IPS-18c (cell line): ENCODE results near the gene CD74.

Experiments
- H3K4me3 ChIP-seq: 2 replicates; pipeline ENCODE4 v1.7.0; 2013; ENCODE audit warnings: low read depth, mild to moderate bottlenecking, low read length, moderate library complexity; ENCODE audit not compliant: insufficient read depth
- H3K9me3 ChIP-seq: one replicate; pipeline ENCODE4 v1.6.1; 2013; ENCODE audit warnings: mild to moderate bottlenecking, low read length, moderate library complexity; ENCODE audit not compliant: control insufficient read depth, insufficient read depth

The CD74 gene

GRCh38 chr5:150402229-150402773 is 10.4 kb downstream of the CD74 start:
- H3K4me3 ChIP-seq: no peak overlapping the region

GRCh38 chr5:150401376-150402228 is 11.1 kb downstream of the CD74 start:
- no peaks in the 10 kb centered on the region for H3K9me3 ChIP-seq
- no peak overlapping the region for H3K4me3 ChIP-seq

More at GRCh38 chr5:150402229-150402773, 10.4 kb downstream of the CD74 start:
- no peaks in the 10 kb centered on the region for H3K9me3 ChIP-seq

GRCh38 chr5:150401076-150401375 is 11.7 kb downstream of the CD74 start:
- no peaks in the 10 kb centered on the region for H3K9me3 ChIP-seq
- no peak overlapping the region for H3K4me3 ChIP-seq

- Histone ChIP-seq H3K9me3 (no peaks in the 10 kb centered on the region), H3K4me3 (no peak overlapping the region)
Observed at GRCh38 chr5:150400316-150401075, 12.2 kb downstream of the CD74 start.

- Histone ChIP-seq H3K9me3 (no peaks in the 10 kb centered on the region), H3K4me3 (no peak overlapping the region)
Observed at GRCh38 chr5:150399524-150400211, 13.0 kb downstream of the CD74 start.

GRCh38 chr5:150398722-150399523 is 13.8 kb downstream of the CD74 start:
- Histone ChIP-seq H3K9me3 (no peaks in the 10 kb centered on the region), H3K4me3 (no peak overlapping the region)

GRCh38 chr5:150397782-150398721 is 14.7 kb downstream of the CD74 start:
- H3K9me3 ChIP-seq: no peaks in the 10 kb centered on the region
- H3K4me3 ChIP-seq: no peak overlapping the region

GRCh38 chr5:150397146-150397781 is 15.4 kb downstream of the CD74 start:
- Histone ChIP-seq H3K9me3 (no peaks in the 10 kb centered on the region), H3K4me3 (no peak overlapping the region)

GRCh38 chr5:150396267-150396666 is 16.4 kb downstream of the CD74 start:
- Histone ChIP-seq H3K9me3 (no peaks in the 10 kb centered on the region), H3K4me3 (no peak overlapping the region)

GRCh38 chr5:150395688-150395975 is 17.1 kb downstream of the CD74 start:
- Histone ChIP-seq H3K9me3 (no peaks in the 10 kb centered on the region), H3K4me3 (no peak overlapping the region)

GRCh38 chr5:150394912-150395687 is 17.6 kb downstream of the CD74 start:
- Histone ChIP-seq H3K9me3 (no peaks in the 10 kb centered on the region), H3K4me3 (no peak overlapping the region)

- H3K4me3 ChIP-seq: no peak overlapping the region
- no peaks in the 10 kb centered on the region for H3K9me3 ChIP-seq
Observed at GRCh38 chr5:150394131-150394530, 18.6 kb downstream of the CD74 start.

- H3K4me3 ChIP-seq: no peak overlapping the region; the same call in 1 of the 2 replicates
- no peaks in the 10 kb centered on the region for H3K9me3 ChIP-seq
Observed at GRCh38 chr5:150393096-150393645, 19.5 kb downstream of the CD74 start.

GRCh38 chr5:150392680-150393079 is 20.0 kb downstream of the CD74 start:
- Histone ChIP-seq H3K4me3 (no peak overlapping the region), H3K9me3 (no peaks in the 10 kb centered on the region)

- Histone ChIP-seq H3K4me3 (no peak overlapping the region), H3K9me3 (no peaks in the 10 kb centered on the region)
Observed at GRCh38 chr5:150391986-150392385, 20.7 kb downstream of the CD74 start.
